Aorta (tissue), 5 donors: ENCODE measurements around the gene ZNF580. TPM values are rescaled to one million over a fixed set of nuclear protein-coding genes. Genes with fewer than 3 reads are reported as not detected.

Experiments used
- ATAC-seq: fragments of 200-7000 bp; cut with Tn5 transposase; one replicate; pipeline ENCODE4 v1.9.1; 2022; ENCODE audit warnings: moderate library complexity; ENCODE audit not compliant: low FRiP score
- DNase-seq, 2 donors: peaks; one replicate each; pipeline ENCODE4 v3.0.0-alpha.2; 2020
- H3K27ac ChIP-seq, 2 donors: one replicate each; pipeline ENCODE4 v1.5.1; 2013; ENCODE audit warnings: low read length in 2 of 2, mild to moderate bottlenecking in 2 of 2, moderate library complexity in 2 of 2, control low read depth in 1 of 2, inconsistent platforms in 1 of 2, low read depth in 1 of 2
- H3K27me3 ChIP-seq, 2 donors: one replicate each; pipeline ENCODE4 v1.6.1; 2013; ENCODE audit warnings: control low read depth in 1 of 2, low read length in 1 of 2, mild to moderate bottlenecking in 1 of 2, moderate library complexity in 1 of 2; ENCODE audit not compliant: insufficient read depth in 2 of 2, control insufficient read depth in 1 of 2
- H3K36me3 ChIP-seq, 2 donors: one replicate each; pipeline ENCODE4 v1.6.1; 2013; ENCODE audit warnings: control low read depth in 1 of 2, low read length in 1 of 2, mild to moderate bottlenecking in 1 of 2; ENCODE audit not compliant: insufficient read depth in 2 of 2, control insufficient read depth in 1 of 2
- H3K4me1 ChIP-seq, 2 donors: one replicate each; pipeline ENCODE4 v1.6.1; 2013; ENCODE audit warnings: low read length in 2 of 2, control low read depth in 1 of 2, mild to moderate bottlenecking in 1 of 2, moderate library complexity in 1 of 2; ENCODE audit not compliant: insufficient read depth in 2 of 2, control insufficient read depth in 1 of 2
- H3K4me3 ChIP-seq, 2 donors: one replicate each; pipeline ENCODE4 v1.5.1; 2013; ENCODE audit warnings: low read length in 2 of 2, control low read depth in 1 of 2, mild to moderate bottlenecking in 1 of 2
- H3K9me3 ChIP-seq: one replicate; pipeline ENCODE4 v1.6.1; 2013; ENCODE audit warnings: mild to moderate bottlenecking, low read length; ENCODE audit not compliant: control insufficient read depth
- WGBS, 2 donors: extraction: QIAGEN DNeasy Blood & Tissue Kit; methylation state at CpG; one replicate each; pipeline ENCODE4 v1.1.7; 2013; 5-methylcytosine and 5-hydroxymethylcytosine counted together
- intact Hi-C, 2 donors: fragments of 100-400 bp; cut with DNase I; formaldehyde crosslinking; loops; one replicate each; pipeline versions ENCODE4 v1.14.2 to v1.15.0; 2022
- polyA plus RNA-seq, 2 donors: library from polyadenylated mRNA; stranded (reverse); fragments of 200-250 nt; gene quantifications; one replicate each; pipeline ENCODE4 v1.2.3, GENCODE V29; 2013
- total RNA-seq, 2 donors: library from RNA; stranded (reverse); fragmentation: NEBNext Ultra II Directional; extraction: Animal tissue kit (Norgen Biotek cat#: 25700); gene quantifications; one replicate each; pipeline ENCODE4 v1.2.1, GENCODE V29; 2021
- donor health status: healthy with polysubstance abuse.
- donor health status: Bipolar disorder and iron deficiency.
- donor health status: DM: no; HTN: no; CAD: no.
- donor health status: DM: no; HTN: no; CAD: no.
- donor health status: DM: yes; HTN: yes; CAD: no.

The ZNF580 gene
- total and polyA plus RNA-seq, 4 donors: 13.3 to 79.6 (median 43.3) TPM

- DNase-seq (peak; percentile 95 to 97), ATAC-seq (peak; percentile 92)
- 6 to 7% methylated on average over 26 of the region's 26 CpGs for WGBS, 2 donors
- H3K4me1 ChIP-seq: no peaks in the 10 kb centered on the region
- H3K27me3 ChIP-seq: no peaks in the 10 kb centered on the region
- intact Hi-C loops: loop anchor here in 1 of 2 donors (1.0 kb wide), 1 partner anchor 12 kb away; no protein-coding TSS in a partner anchor
- no peaks in the 10 kb centered on the region for H3K9me3 ChIP-seq
- H3K36me3 ChIP-seq: peaks cover 0 to 3% of the 10 kb centered on the region in 2 donors
- H3K27ac ChIP-seq: peak overlapping the region; percentile 60 to 83
- peak overlapping the region; percentile 70 to 82 for H3K4me3 ChIP-seq
Observed at GRCh38 chr19:55598719-55599467, 41.9 kb upstream of the ZNF580 start.

DNA sequence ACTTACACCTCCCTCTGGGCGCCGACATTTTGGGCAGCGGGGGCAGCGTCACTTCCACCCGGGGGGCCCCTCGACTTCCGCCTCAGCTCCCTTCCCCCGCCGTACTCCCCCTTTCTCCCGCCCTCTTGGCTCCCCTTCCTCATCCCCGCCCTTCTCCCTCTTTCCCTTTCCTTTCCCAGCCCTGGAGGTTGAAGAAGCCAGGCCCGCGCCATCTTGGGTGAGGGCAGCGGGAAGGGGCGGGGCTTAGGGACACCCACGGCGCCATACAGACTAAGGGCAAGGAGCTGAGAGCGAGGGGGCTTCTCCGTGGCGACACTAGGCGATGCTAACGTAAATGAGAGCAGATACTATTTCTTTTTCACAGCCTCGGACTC, 41.3 kb upstream of the ZNF580 start, which contains the start of gene FIZ1:
Gene FIZ1 (minus strand): TSS at position 50 of the 374 bp plus-strand sequence. CDS start 1,652 bp downstream, outside the sequence.
- intact Hi-C loops: loop anchor here in 1 of 2 donors (1.0 kb wide), 1 partner anchor 12 kb away; no protein-coding TSS in a partner anchor

GRCh38 chr19:55599842-55600661, 40.8 kb upstream of the ZNF580 start, which contains the start of gene ZNF524:
Gene ZNF524, plus strand, starts transcription at chr19:55600288. Its CDS starts 1,825 bp downstream, at chr19:55602113.
- intact Hi-C loops: loop anchor here in 1 of 2 donors (1.0 kb wide), 1 partner anchor 13 kb away; no protein-coding TSS in a partner anchor
- no peaks in the 10 kb centered on the region for H3K4me1 ChIP-seq
- ATAC-seq (peak; percentile 83), DNase-seq (peak; percentile 89 to 93)
- H3K36me3 ChIP-seq: peaks cover 0 to 3% of the 10 kb centered on the region in 2 donors
- H3K27me3 ChIP-seq: no peaks in the 10 kb centered on the region
- 0% methylated on average over 55 to 97 of the region's 97 CpGs for WGBS, 2 donors
- peak within 1 kb of the TSS; percentile 83 to 89 for H3K27ac ChIP-seq
- H3K4me3 ChIP-seq: peak within 1 kb of the TSS; percentile 72 to 82
- H3K9me3 ChIP-seq: no peaks in the 10 kb centered on the region

More for the DNA sequence above, 41.3 kb upstream of the ZNF580 start, which contains the start of gene FIZ1:
- peaks cover 0 to 3% of the 10 kb centered on the region in 2 donors for H3K36me3 ChIP-seq
- no peaks in the 10 kb centered on the region for H3K27me3 ChIP-seq
- 0 to 1% methylated on average over 17 to 23 of the region's 23 CpGs for WGBS, 2 donors
- H3K27ac ChIP-seq: peak within 1 kb of the TSS; percentile 83 to 89
- peak within 1 kb of the TSS; percentile 72 to 82 for H3K4me3 ChIP-seq
- ATAC-seq: peak; percentile 97
- DNase-seq: peak; percentile 99
- no peaks in the 10 kb centered on the region for H3K4me1 ChIP-seq
- no peaks in the 10 kb centered on the region for H3K9me3 ChIP-seq

GRCh38 chr19:55600662-55601028, 40.2 kb upstream of the ZNF580 start:
- Histone ChIP-seq H3K9me3 (no peaks in the 10 kb centered on the region), H3K4me3 (peak overlapping the region; percentile 67 to 72), H3K4me1 (no peaks in the 10 kb centered on the region), H3K36me3 (peaks cover 0 to 1% of the 10 kb centered on the region in 2 donors), H3K27ac (peak overlapping the region; percentile 45), H3K27me3 (no peaks in the 10 kb centered on the region)
- 3 to 6% methylated on average over 15 of the region's 15 CpGs for WGBS, 2 donors
- no peak for ATAC-seq
- DNase-seq: no peak
- intact Hi-C loops: no loop called here

DNA sequence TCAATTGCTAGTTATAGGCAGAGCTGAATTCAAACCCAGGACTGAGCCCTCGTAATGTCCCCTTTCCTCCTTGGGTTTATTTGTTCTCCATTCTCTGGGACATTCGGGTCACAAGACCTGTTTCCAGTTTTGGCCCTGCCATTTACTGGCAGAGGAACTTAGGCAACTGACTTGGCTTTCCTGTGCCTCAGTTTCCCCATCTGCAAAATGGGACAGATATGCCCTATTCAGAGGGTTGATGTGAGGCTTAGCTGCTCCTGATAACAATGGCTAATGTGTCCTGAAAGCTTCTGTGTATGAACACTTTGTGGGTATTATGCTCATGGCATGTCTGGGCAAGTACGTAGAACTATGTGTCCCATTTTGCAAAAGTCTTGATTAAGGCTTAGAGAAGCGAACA, 39.7 kb upstream of the ZNF580 start:
- H3K27me3 ChIP-seq: no peaks in the 10 kb centered on the region
- peak overlapping the region in 1 of 2 donors; percentile 45 for H3K27ac ChIP-seq
- H3K36me3 ChIP-seq: no peaks in the 10 kb centered on the region
- 68 to 77% methylated on average over 4 of the region's 4 CpGs for WGBS, 2 donors
- DNase-seq (no peak), ATAC-seq (no peak)
- intact Hi-C loops: no loop called here
- H3K4me1 ChIP-seq: no peaks in the 10 kb centered on the region
- peak overlapping the region in 1 of 2 donors; percentile 72 for H3K4me3 ChIP-seq
- no peaks in the 10 kb centered on the region for H3K9me3 ChIP-seq

- Histone ChIP-seq H3K27me3 (no peaks in the 10 kb centered on the region), H3K4me1 (no peaks in the 10 kb centered on the region), H3K9me3 (no peaks in the 10 kb centered on the region), H3K27ac (no peak overlapping the region), H3K4me3 (no peak overlapping the region), H3K36me3 (no peaks in the 10 kb centered on the region)
- ATAC-seq (no peak), DNase-seq (no peak)
- intact Hi-C loops: no loop called here
- WGBS, 2 donors: 90% methylated on average over 59 to 60 of the region's 60 CpGs
Observed at GRCh38 chr19:55602104-55603001, 38.4 kb upstream of the ZNF580 start.

DNA sequence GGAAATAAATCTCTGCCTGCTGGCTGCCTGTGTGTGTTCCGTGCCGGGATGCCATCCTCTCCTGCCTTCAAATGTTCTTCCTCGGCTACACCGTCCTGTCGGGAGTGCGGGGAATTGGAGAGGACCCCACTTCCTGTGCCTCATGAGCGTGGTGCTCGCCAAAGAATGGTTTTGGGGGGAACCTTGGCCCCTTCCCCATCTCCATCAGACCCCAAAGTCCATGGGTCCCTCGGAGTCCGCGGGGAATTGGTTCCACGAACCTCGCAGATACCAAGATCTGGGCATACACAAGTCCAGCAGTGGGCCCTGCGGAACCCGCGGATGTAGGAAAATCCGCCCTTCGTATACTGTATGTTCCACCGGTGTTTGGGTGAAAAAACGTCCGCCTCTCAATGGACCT, 37.7 kb upstream of the ZNF580 start:
- DNase-seq (no peak), ATAC-seq (no peak)
- WGBS, 2 donors: 86 to 87% methylated on average over 21 of the region's 21 CpGs
- Histone ChIP-seq H3K36me3 (no peaks in the 10 kb centered on the region), H3K27me3 (no peaks in the 10 kb centered on the region), H3K27ac (no peak overlapping the region), H3K9me3 (no peaks in the 10 kb centered on the region), H3K4me3 (no peak overlapping the region), H3K4me1 (no peaks in the 10 kb centered on the region)
- intact Hi-C loops: no loop called here
